ENCODE measurements around the gene COL4A2. TPM values are rescaled to one million over a fixed set of nuclear protein-coding genes. Genes with fewer than 3 reads are reported as not detected.

Gene COL4A2
- total RNA-seq, 6 donors from 2014 or later: 169 to 458 (median 258) TPM

- DNase-seq: no peak
- H3K4me1 ChIP-seq: peaks cover 0 to 16% (median 4%) of the 10 kb centered on the region in 4 donors
- H3K9me3 ChIP-seq: no peaks in the 10 kb centered on the region
- peak overlapping the region in 2 of 4 donors; percentile 10 for H3K27ac ChIP-seq
- H3K27me3 ChIP-seq: no peaks in the 10 kb centered on the region
- H3K4me3 ChIP-seq: no peak overlapping the region
- 69 to 76% methylated on average over 14 of the region's 14 CpGs for WGBS, 2 donors
- ATAC-seq (ENCODE audit: low FRiP score in 2 of 2): no peak
- peaks cover 0 to 4% (median 0%) of the 10 kb centered on the region in 4 donors for H3K36me3 ChIP-seq
- TF ChIP-seq CTCF (IDR thresholded peaks at IDR 0.05) (no peak), POLR2A (IDR thresholded peaks at IDR 0.05) (no peak), EP300 (IDR thresholded peaks at IDR 0.05) (no peak), POLR2AphosphoS5 (IDR thresholded peaks at IDR 0.05) (no peak)
Observed at GRCh38 chr13:110380359-110381028, 73.4 kb downstream of the COL4A2 start.

GRCh38 chr13:110381029-110381360 lies 73.9 kb downstream of the COL4A2 start:
- TF ChIP-seq CTCF (IDR thresholded peaks at IDR 0.05) (no peak), EP300 (IDR thresholded peaks at IDR 0.05) (no peak), POLR2AphosphoS5 (IDR thresholded peaks at IDR 0.05) (no peak), POLR2A (IDR thresholded peaks at IDR 0.05) (no peak)
- Histone ChIP-seq H3K27ac (peak overlapping the region in 1 of 4 donors; percentile 10), H3K9me3 (no peaks in the 10 kb centered on the region), H3K36me3 (peaks cover 0 to 3% (median 0%) of the 10 kb centered on the region in 4 donors), H3K4me3 (no peak overlapping the region), H3K4me1 (peaks cover 0 to 13% (median 4%) of the 10 kb centered on the region in 4 donors), H3K27me3 (no peaks in the 10 kb centered on the region)
- 94% methylated on average over 12 of the region's 12 CpGs for WGBS, 2 donors
- ATAC-seq (ENCODE audit: low FRiP score in 2 of 2) (no peak), DNase-seq (no peak)

GRCh38 chr13:110382229-110382628 lies 75.1 kb downstream of the COL4A2 start:
- 78 to 80% methylated on average over 3 of the region's 3 CpGs for WGBS, 2 donors

GRCh38 chr13:110382830-110383229 lies 75.7 kb downstream of the COL4A2 start:
- Histone ChIP-seq H3K27ac (peak overlapping the region in 1 of 4 donors; percentile 1), H3K4me1 (peaks cover 6 to 15% (median 8%) of the 10 kb centered on the region in 4 donors), H3K4me3 (no peak overlapping the region), H3K9me3 (no peaks in the 10 kb centered on the region), H3K36me3 (peaks cover 0 to 3% (median 0%) of the 10 kb centered on the region in 4 donors), H3K27me3 (no peaks in the 10 kb centered on the region)
- TF ChIP-seq CTCF (IDR thresholded peaks at IDR 0.05) (no peak), POLR2AphosphoS5 (IDR thresholded peaks at IDR 0.05) (no peak), POLR2A (IDR thresholded peaks at IDR 0.05) (no peak), EP300 (IDR thresholded peaks at IDR 0.05) (no peak)
- WGBS, 2 donors: 89 to 90% methylated on average over 4 of the region's 4 CpGs
- ATAC-seq (ENCODE audit: low FRiP score in 2 of 2): no peak
- DNase-seq: no peak

More at GRCh38 chr13:110382229-110382628, 75.1 kb downstream of the COL4A2 start:
- TF ChIP-seq POLR2A (IDR thresholded peaks at IDR 0.05) (no peak), CTCF (IDR thresholded peaks at IDR 0.05) (no peak), POLR2AphosphoS5 (IDR thresholded peaks at IDR 0.05) (no peak), EP300 (IDR thresholded peaks at IDR 0.05) (no peak)
- no peak for ATAC-seq (ENCODE audit: low FRiP score in 2 of 2)
- no peaks in the 10 kb centered on the region for H3K9me3 ChIP-seq
- H3K4me3 ChIP-seq: no peak overlapping the region
- H3K36me3 ChIP-seq: peaks cover 0 to 3% (median 0%) of the 10 kb centered on the region in 4 donors
- no peak for DNase-seq
- peak overlapping the region in 1 of 4 donors; percentile 42 for H3K27ac ChIP-seq
- peaks cover 0 to 9% (median 2%) of the 10 kb centered on the region in 4 donors for H3K4me1 ChIP-seq
- H3K27me3 ChIP-seq: no peaks in the 10 kb centered on the region
